Measurements from ENCODE around the gene BCS1L. TPM values are rescaled to one million over a fixed set of nuclear protein-coding genes. Genes with fewer than 3 reads are reported as not detected.

The BCS1L gene
- total RNA-seq, 1 donor = 28.9 TPM

- no peak overlapping the region for H3K4me3 ChIP-seq (ENCODE audit: low read depth, low read length)
- no peak for DNase-seq (ENCODE audit: low read depth)
- TF ChIP-seq CTCF (IDR thresholded peaks at IDR 0.05; ENCODE audit: insufficient read depth, low read depth, low read length) = no peak
Measured at GRCh38 chr2:218698885-218699284, 39.4 kb downstream of the BCS1L start.

GRCh38 chr2:218701806-218702205 is 42.3 kb downstream of the BCS1L start:
- DNase-seq (ENCODE audit: low read depth) = no peak
- no peak for TF ChIP-seq CTCF (IDR thresholded peaks at IDR 0.05; ENCODE audit: insufficient read depth, low read depth, low read length)
- H3K4me3 ChIP-seq (ENCODE audit: low read depth, low read length) = no peak overlapping the region

GRCh38 chr2:218703341-218703740 is 43.9 kb downstream of the BCS1L start:
- no peak for DNase-seq (ENCODE audit: low read depth)
- no peak overlapping the region for H3K4me3 ChIP-seq (ENCODE audit: low read depth, low read length)
- no peak for TF ChIP-seq CTCF (IDR thresholded peaks at IDR 0.05; ENCODE audit: insufficient read depth, low read depth, low read length)

GRCh38 chr2:218708086-218708485 is 48.6 kb downstream of the BCS1L start:
- no peak for TF ChIP-seq CTCF (IDR thresholded peaks at IDR 0.05; ENCODE audit: insufficient read depth, low read depth, low read length)
- DNase-seq (ENCODE audit: low read depth) = no peak
- no peak overlapping the region for H3K4me3 ChIP-seq (ENCODE audit: low read depth, low read length)

GRCh38 chr2:218709908-218710307 is 50.4 kb downstream of the BCS1L start:
- DNase-seq (ENCODE audit: low read depth) = no peak
- H3K4me3 ChIP-seq (ENCODE audit: low read depth, low read length) = peak overlapping the region; percentile 58
- no peak for TF ChIP-seq CTCF (IDR thresholded peaks at IDR 0.05; ENCODE audit: insufficient read depth, low read depth, low read length)

GRCh38 chr2:218710334-218710686 is 50.8 kb downstream of the BCS1L start:
- no peak for DNase-seq (ENCODE audit: low read depth)
- peak overlapping the region; percentile 58 for H3K4me3 ChIP-seq (ENCODE audit: low read depth, low read length)
- TF ChIP-seq CTCF (IDR thresholded peaks at IDR 0.05; ENCODE audit: insufficient read depth, low read depth, low read length) = no peak
